K562 (cell line): Measurements from ENCODE around the gene VPS26A. TPM values are rescaled to one million over a fixed set of nuclear protein-coding genes. Genes with fewer than 3 reads are reported as not detected.

Experiments
- ARID2 ChIP-seq: fragments of 450-650 bp; IDR thresholded peaks from 2 replicates; pipeline ENCODE4 v1.6.1; 2017; ENCODE audit warnings: antibody characterized with exemption, mild to moderate bottlenecking
- CHCHD3 ChIP-seq: fragments of 250-450 bp; sonication (Bioruptor Pico); IDR thresholded peaks from 2 replicates; pipeline ENCODE4 v2.1.2; 2022; ENCODE audit warnings: mild to moderate bottlenecking
- E2F6 ChIP-seq, 2 experiments: IDR thresholded peaks; 2 replicates each; pipeline ENCODE4 v1.6.1; 2011; ENCODE audit warnings: borderline replicate concordance in 1 of 2, control low read depth in 1 of 2, low read depth in 1 of 2, low read length in 1 of 2, mild to moderate bottlenecking in 1 of 2, mixed read lengths in 1 of 2, moderate library complexity in 1 of 2; ENCODE audit not compliant: insufficient read depth in 1 of 2, insufficient read length in 1 of 2, poor library complexity in 1 of 2, severe bottlenecking in 1 of 2; ENCODE audit errors: extremely low read depth in 1 of 2
- FOXM1 ChIP-seq, 2 experiments: fragments of 450-650 bp in 1 of 2; sonication (generic) in 1 of 2; formaldehyde crosslinking in 1 of 2; IDR thresholded peaks; 2 replicates each; pipeline versions ENCODE4 v1.6.1 to v1.9.0; 2017 to 2022; ENCODE audit warnings: low read depth in 2 of 2, mild to moderate bottlenecking in 2 of 2, missing genetic modification reagents in 1 of 2, moderate library complexity in 1 of 2
- KLF16 ChIP-seq: IDR thresholded peaks from 2 replicates; pipeline ENCODE4 v1.6.1; 2016; ENCODE audit warnings: antibody characterized with exemption
- LEF1 ChIP-seq: fragments of 450-650 bp; IDR thresholded peaks from 2 replicates; pipeline ENCODE4 v1.6.1; 2016; ENCODE audit warnings: mild to moderate bottlenecking
- MTA3 ChIP-seq: fragments of 450-650 bp; formaldehyde crosslinking; IDR thresholded peaks from 2 replicates; pipeline ENCODE4 v1.6.1; 2017; ENCODE audit warnings: mild to moderate bottlenecking, borderline replicate concordance
- MYBL2 ChIP-seq, 2 experiments: fragments of 450-650 bp in 1 of 2; sonication (generic) in 1 of 2; formaldehyde crosslinking in 1 of 2; IDR thresholded peaks; 2 replicates each; pipeline versions ENCODE4 v1.6.1 to v1.8.1; 2017 to 2022; ENCODE audit warnings: borderline replicate concordance in 1 of 2, inconsistent platforms in 1 of 2, low read depth in 1 of 2, mild to moderate bottlenecking in 1 of 2, missing genetic modification reagents in 1 of 2, moderate library complexity in 1 of 2
- RAD21 ChIP-seq, 2 experiments: fragments of 250-450 bp in 1 of 2; fragments of 450-650 bp in 1 of 2; sonication (Bioruptor Pico) in 1 of 2; formaldehyde crosslinking in 1 of 2; IDR thresholded peaks in 1 of 2; conservative IDR thresholded peaks in 1 of 2; 2 replicates each; pipeline versions ENCODE4 v1.4.0 to v1.8.0; 2020 to 2022; ENCODE audit warnings: mild to moderate bottlenecking in 2 of 2, moderate library complexity in 1 of 2
- YY1 ChIP-seq, 3 experiments: IDR thresholded peaks; 2 replicates each; pipeline ENCODE4 v1.6.1; 2011; ENCODE audit warnings: low read length in 2 of 3, mild to moderate bottlenecking in 2 of 3, moderate library complexity in 2 of 3, borderline replicate concordance in 1 of 3, control low read depth in 1 of 3, low read depth in 1 of 3; ENCODE audit not compliant: insufficient read depth in 3 of 3, insufficient replicate concordance in 2 of 3, control insufficient read depth in 1 of 3, insufficient read length in 1 of 3; ENCODE audit errors: extremely low read depth in 1 of 3
- ZNF217 ChIP-seq: sonication (generic); formaldehyde crosslinking; IDR thresholded peaks from 2 replicates; pipeline ENCODE4 v1.8.0; 2022; ENCODE audit warnings: mild to moderate bottlenecking, missing genetic modification reagents
- ZNF311 ChIP-seq: fragments of 250-450 bp; sonication (Bioruptor Pico); IDR thresholded peaks from 2 replicates; pipeline ENCODE4 v1.4.0; 2020; ENCODE audit warnings: mild to moderate bottlenecking, moderate library complexity
- polyA plus RNA-seq, 8 experiments: library from polyadenylated mRNA; depleted of rRNA in 4 of 8; stranded (reverse) in 5 of 8; unstranded in 3 of 8; fragments of >200 nt; fragmentation: Nextera tagmentation in 2 of 8; fragmentation: Illumina TruSeq in 1 of 8; extraction: Ambion mirVana in 2 of 8; extraction: Trizol in 1 of 8; gene quantifications; 2 replicates each; pipeline versions ENCODE4 v1.2.1 to v1.2.3, GENCODE V29; 2011 to 2014; ENCODE audit warnings: inconsistent platforms in 1 of 8, missing spikeins in 1 of 8
- total RNA-seq, 7 experiments: library from RNA; depleted of rRNA in 6 of 7; stranded (reverse); fragments of >200 nt in 6 of 7; fragmentation: Illumina TruSeq in 2 of 7; extraction: Trizol in 2 of 7; gene quantifications; 2 replicates each; pipeline versions ENCODE4 v1.2.1 to v1.2.3, GENCODE V29; 2011 to 2021; ENCODE audit warnings: low replicate concordance in 1 of 7
- TF ChIP-seq, protein P1 (sequence below): sonication (generic); formaldehyde crosslinking; IDR thresholded peaks from 2 replicates; pipeline ENCODE4 v1.8.1; 2023; ENCODE audit warnings: mild to moderate bottlenecking, missing genetic modification reagents
- TF ChIP-seq, protein P2 (sequence below): fragments of 450-650 bp; IDR thresholded peaks from 2 replicates; pipeline ENCODE4 v1.7.1; 2018; ENCODE audit warnings: mild to moderate bottlenecking, low read depth; ENCODE audit not compliant: partially characterized antibody
- TF ChIP-seq, protein P3 (sequence below), 2 experiments: IDR thresholded peaks; 2 replicates each; pipeline ENCODE4 v1.6.1; 2012; ENCODE audit warnings: improper control_type of control experiment in 2 of 2, low read depth in 2 of 2, low read length in 2 of 2, borderline replicate concordance in 1 of 2

Gene VPS26A
- total and polyA plus RNA-seq, 9 of the 15 experiments (the other 6 are each of a cell fraction or from before 2014, with no cell fraction given) = 47.1 to 137 (median 69.3) TPM

DNA sequence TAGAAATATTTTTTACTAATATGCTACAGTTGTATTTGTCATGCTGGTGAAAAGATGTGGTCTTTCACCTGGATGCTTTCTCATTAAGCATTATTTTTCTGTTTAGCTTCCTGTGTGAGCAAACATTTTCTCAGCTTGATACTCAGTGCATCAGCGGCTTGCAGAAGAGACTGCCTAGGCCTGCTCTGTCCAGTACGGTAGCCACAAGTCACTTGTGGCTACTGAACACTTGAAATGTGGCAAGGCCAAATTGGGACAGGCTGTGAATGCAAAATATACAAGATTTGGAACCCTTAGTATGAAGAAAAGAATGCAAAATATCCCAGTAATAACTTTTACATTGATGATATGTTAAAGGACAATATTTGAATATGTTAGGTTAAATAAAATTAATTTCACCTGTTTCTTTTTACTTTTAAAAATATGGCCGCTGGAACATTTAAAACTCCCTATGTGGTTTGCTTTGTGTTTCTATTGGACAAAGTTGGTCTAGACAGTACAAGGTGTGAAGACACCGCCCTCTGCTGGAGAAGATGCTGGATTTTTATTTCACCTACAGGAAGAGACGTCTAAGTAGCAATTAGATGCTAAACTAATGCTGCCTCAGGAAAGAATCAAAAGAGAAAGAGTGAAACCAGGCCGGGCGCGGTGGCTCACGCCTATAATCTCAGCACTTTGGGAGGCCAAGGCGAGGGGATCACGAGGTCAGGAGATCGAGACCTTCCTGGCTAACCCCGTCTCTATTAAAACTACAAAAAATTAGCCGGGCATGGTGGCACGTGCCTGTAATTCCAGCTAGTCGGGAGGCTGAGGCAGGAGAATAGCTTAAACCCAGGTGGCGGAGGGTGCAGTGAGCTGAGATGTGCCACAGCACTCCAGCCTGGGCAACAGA lies 30.8 kb upstream of the VPS26A start (continued):
- TF ChIP-seq ARID2 = no peak
- no peak for TF ChIP-seq ZNF217 (CRISPR knock-in tag)
- peak; percentile 79 for TF ChIP-seq MYBL2 (IDR thresholded peaks at IDR 0.05; ENCODE audit: low read depth)
- no peak for TF ChIP-seq MYBL2 (CRISPR knock-in tag; IDR thresholded peaks at IDR 0.05; ENCODE audit: borderline replicate concordance)
- TF ChIP-seq KLF16 = peak; percentile 39; the same call in 1 of the 2 replicates
- TF ChIP-seq YY1 (IDR thresholded peaks at IDR 0.05; ENCODE audit: borderline replicate concordance in 1 of 3, control insufficient read depth in 1 of 3, extremely low read depth in 1 of 3, insufficient read depth in 3 of 3, insufficient read length in 1 of 3, insufficient replicate concordance in 2 of 3, low read depth in 1 of 3, low read length in 2 of 3) = peak in 1 of 3 experiments; percentile 37
- TF ChIP-seq MTA3 = 0 out of 2 replicates have a peak, but pooled peaks have one; percentile 22
- TF ChIP-seq E2F6 (IDR thresholded peaks at IDR 0.05; ENCODE audit: borderline replicate concordance in 1 of 2, extremely low read depth in 1 of 2, insufficient read depth in 1 of 2, insufficient read length in 1 of 2, low read depth in 1 of 2, low read length in 1 of 2, poor library complexity in 1 of 2, severe bottlenecking in 1 of 2) = peak in 1 of 2 experiments; percentile 21
- TF ChIP-seq, protein P1, sequence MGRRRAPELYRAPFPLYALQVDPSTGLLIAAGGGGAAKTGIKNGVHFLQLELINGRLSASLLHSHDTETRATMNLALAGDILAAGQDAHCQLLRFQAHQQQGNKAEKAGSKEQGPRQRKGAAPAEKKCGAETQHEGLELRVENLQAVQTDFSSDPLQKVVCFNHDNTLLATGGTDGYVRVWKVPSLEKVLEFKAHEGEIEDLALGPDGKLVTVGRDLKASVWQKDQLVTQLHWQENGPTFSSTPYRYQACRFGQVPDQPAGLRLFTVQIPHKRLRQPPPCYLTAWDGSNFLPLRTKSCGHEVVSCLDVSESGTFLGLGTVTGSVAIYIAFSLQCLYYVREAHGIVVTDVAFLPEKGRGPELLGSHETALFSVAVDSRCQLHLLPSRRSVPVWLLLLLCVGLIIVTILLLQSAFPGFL = 0 out of 2 replicates have a peak, but pooled peaks have one; percentile 77
- TF ChIP-seq ZNF311 = 0 out of 2 replicates have a peak, but pooled peaks have one; percentile 18
- TF ChIP-seq, protein P2, sequence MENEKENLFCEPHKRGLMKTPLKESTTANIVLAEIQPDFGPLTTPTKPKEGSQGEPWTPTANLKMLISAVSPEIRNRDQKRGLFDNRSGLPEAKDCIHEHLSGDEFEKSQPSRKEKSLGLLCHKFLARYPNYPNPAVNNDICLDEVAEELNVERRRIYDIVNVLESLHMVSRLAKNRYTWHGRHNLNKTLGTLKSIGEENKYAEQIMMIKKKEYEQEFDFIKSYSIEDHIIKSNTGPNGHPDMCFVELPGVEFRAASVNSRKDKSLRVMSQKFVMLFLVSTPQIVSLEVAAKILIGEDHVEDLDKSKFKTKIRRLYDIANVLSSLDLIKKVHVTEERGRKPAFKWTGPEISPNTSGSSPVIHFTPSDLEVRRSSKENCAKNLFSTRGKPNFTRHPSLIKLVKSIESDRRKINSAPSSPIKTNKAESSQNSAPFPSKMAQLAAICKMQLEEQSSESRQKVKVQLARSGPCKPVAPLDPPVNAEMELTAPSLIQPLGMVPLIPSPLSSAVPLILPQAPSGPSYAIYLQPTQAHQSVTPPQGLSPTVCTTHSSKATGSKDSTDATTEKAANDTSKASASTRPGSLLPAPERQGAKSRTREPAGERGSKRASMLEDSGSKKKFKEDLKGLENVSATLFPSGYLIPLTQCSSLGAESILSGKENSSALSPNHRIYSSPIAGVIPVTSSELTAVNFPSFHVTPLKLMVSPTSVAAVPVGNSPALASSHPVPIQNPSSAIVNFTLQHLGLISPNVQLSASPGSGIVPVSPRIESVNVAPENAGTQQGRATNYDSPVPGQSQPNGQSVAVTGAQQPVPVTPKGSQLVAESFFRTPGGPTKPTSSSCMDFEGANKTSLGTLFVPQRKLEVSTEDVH = peak; percentile 41
- peak; percentile 65 for TF ChIP-seq FOXM1 (IDR thresholded peaks at IDR 0.05; ENCODE audit: low read depth)
- TF ChIP-seq FOXM1 (CRISPR knock-in tag; IDR thresholded peaks at IDR 0.05; ENCODE audit: low read depth) = no peak
- no peak for TF ChIP-seq CHCHD3 (CRISPR knock-in tag)
- peak; percentile 96 to 98 for TF ChIP-seq RAD21 (CRISPR knock-in tag; conservative IDR thresholded peaks at IDR 0.05 in 1 of 2, IDR thresholded peaks at IDR 0.05 in 1 of 2)
- TF ChIP-seq, protein P3, sequence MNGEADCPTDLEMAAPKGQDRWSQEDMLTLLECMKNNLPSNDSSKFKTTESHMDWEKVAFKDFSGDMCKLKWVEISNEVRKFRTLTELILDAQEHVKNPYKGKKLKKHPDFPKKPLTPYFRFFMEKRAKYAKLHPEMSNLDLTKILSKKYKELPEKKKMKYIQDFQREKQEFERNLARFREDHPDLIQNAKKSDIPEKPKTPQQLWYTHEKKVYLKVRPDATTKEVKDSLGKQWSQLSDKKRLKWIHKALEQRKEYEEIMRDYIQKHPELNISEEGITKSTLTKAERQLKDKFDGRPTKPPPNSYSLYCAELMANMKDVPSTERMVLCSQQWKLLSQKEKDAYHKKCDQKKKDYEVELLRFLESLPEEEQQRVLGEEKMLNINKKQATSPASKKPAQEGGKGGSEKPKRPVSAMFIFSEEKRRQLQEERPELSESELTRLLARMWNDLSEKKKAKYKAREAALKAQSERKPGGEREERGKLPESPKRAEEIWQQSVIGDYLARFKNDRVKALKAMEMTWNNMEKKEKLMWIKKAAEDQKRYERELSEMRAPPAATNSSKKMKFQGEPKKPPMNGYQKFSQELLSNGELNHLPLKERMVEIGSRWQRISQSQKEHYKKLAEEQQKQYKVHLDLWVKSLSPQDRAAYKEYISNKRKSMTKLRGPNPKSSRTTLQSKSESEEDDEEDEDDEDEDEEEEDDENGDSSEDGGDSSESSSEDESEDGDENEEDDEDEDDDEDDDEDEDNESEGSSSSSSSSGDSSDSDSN (IDR thresholded peaks at IDR 0.05; ENCODE audit: borderline replicate concordance in 1 of 2, low read depth in 2 of 2, low read length in 2 of 2) = 0 out of 4 replicates have a peak, but pooled peaks of 1 of the 2 experiments have one; percentile 15
- TF ChIP-seq LEF1 = 0 out of 2 replicates have a peak, but pooled peaks have one; percentile 27
